Measurements from ENCODE around the gene OXNAD1. TPM values are rescaled to one million over a fixed set of nuclear protein-coding genes. Genes with fewer than 3 reads are reported as not detected.

Gene OXNAD1
- total RNA-seq, 2 experiments from 2014 or later, result 18.1 to 18.7 TPM

DNA sequence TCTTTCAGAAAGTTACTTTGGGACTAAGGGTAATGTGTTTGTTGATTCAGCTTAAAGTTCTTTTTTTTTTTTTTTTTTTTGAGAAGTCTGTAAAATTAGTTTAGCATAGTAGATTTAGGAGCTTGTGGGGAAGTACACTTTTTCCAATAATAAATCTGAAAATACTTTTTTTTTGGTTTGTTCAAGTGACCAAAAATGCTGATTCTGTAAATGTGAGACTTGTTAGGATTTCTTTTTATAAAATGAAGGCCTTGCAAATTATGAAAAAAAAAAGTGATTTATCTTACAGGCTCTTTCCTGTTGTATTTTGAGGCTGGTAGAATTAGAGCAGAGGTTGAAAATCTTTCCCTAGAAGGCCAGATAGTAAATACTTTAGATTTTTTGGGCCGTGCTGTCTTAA is 7.6 kb downstream of the OXNAD1 start:
- no peaks in the 10 kb centered on the region for H3K9me3 ChIP-seq (ENCODE audit: low read length)
- H3K4me3 ChIP-seq (ENCODE audit: low read depth, low read length, poor library complexity, severe bottlenecking), result no peak overlapping the region
- peaks cover 69% of the 10 kb centered on the region for H3K36me3 ChIP-seq (ENCODE audit: insufficient read depth, low read length)
- intact Hi-C loops (cut with micrococcal nuclease; ENCODE audit: unreplicated experiment), result no loop called here
- H3K4me2 ChIP-seq (ENCODE audit: low read length), result no peak overlapping the region
- DNase-seq (ENCODE audit: low spot score), result no peak
- no peak overlapping the region for H2AFZ ChIP-seq (ENCODE audit: low read length)
- H3K9me2 ChIP-seq (ENCODE audit: insufficient read depth, low read length), result no peaks in the 10 kb centered on the region
- no peaks in the 10 kb centered on the region for H4K20me1 ChIP-seq (ENCODE audit: insufficient read depth, low read length)
- H3K79me2 ChIP-seq (ENCODE audit: insufficient read depth, low read depth, low read length), result peaks cover 18% of the 10 kb centered on the region
- CTCF ChIA-PET (ENCODE audit: unreplicated experiment), result no interaction called here
- no peak for TF ChIP-seq EZH2phosphoT487 (IDR thresholded peaks at IDR 0.05; ENCODE audit: borderline replicate concordance, low read depth, low read length)
- TF ChIP-seq CTCF (conservative IDR thresholded peaks at IDR 0.05; ENCODE audit: low read length), result no peak
- no TSS peak for BruUV-seq (replicated peaks)
- peaks cover 10% of the 10 kb centered on the region for H3K4me1 ChIP-seq (ENCODE audit: insufficient read depth, low read length, poor library complexity, severe bottlenecking)
- POLR2A ChIA-PET, result interaction anchor here (0.6 to 1.0 kb wide), 3 partner anchors 10 to 595 kb away, joined by 3 to 5 read pairs (median 4); no protein-coding TSS in a partner anchor
- no peak overlapping the region for H3K27ac ChIP-seq (ENCODE audit: low read depth, low read length, poor library complexity, severe bottlenecking)

- H3K9me2 ChIP-seq (ENCODE audit: insufficient read depth, low read length), result no peaks in the 10 kb centered on the region
- intact Hi-C loops (cut with micrococcal nuclease; ENCODE audit: unreplicated experiment), result no loop called here
- H3K9me3 ChIP-seq (ENCODE audit: low read length), result no peaks in the 10 kb centered on the region
- no TSS peak for BruUV-seq (replicated peaks)
- H3K79me2 ChIP-seq (ENCODE audit: insufficient read depth, low read depth, low read length), result peaks cover 5% of the 10 kb centered on the region; the same call in 1 of the 2 replicates
- no peaks in the 10 kb centered on the region for H4K20me1 ChIP-seq (ENCODE audit: insufficient read depth, low read length)
- ChIA-PET CTCF (ENCODE audit: unreplicated experiment) (no interaction called here), POLR2A (interaction anchor here (0.7 to 1.5 kb wide), 5 partner anchors 13 to 922 kb away, joined by 3 to 5 read pairs (median 3); no protein-coding TSS in a partner anchor)
- no peak overlapping the region for H3K27ac ChIP-seq (ENCODE audit: low read depth, low read length, poor library complexity, severe bottlenecking)
- TF ChIP-seq EZH2phosphoT487 (IDR thresholded peaks at IDR 0.05; ENCODE audit: borderline replicate concordance, low read depth, low read length) (no peak), CTCF (conservative IDR thresholded peaks at IDR 0.05; ENCODE audit: low read length) (no peak)
- no peak for DNase-seq (ENCODE audit: low spot score)
- no peaks in the 10 kb centered on the region for H3K4me1 ChIP-seq (ENCODE audit: insufficient read depth, low read length, poor library complexity, severe bottlenecking)
- H3K36me3 ChIP-seq (ENCODE audit: insufficient read depth, low read length), result peaks cover 80% of the 10 kb centered on the region
- no peak overlapping the region for H3K4me3 ChIP-seq (ENCODE audit: low read depth, low read length, poor library complexity, severe bottlenecking)
- no peak overlapping the region for H2AFZ ChIP-seq (ENCODE audit: low read length)
- H3K4me2 ChIP-seq (ENCODE audit: low read length), result no peak overlapping the region
Measured at GRCh38 chr3:16273867-16274266, 8.9 kb downstream of the OXNAD1 start.

GRCh38 chr3:16277471-16277870 is 12.5 kb downstream of the OXNAD1 start:
- Histone ChIP-seq H3K9me2 (ENCODE audit: insufficient read depth, low read length) (no peaks in the 10 kb centered on the region), H3K79me2 (ENCODE audit: insufficient read depth, low read depth, low read length) (no peaks in the 10 kb centered on the region), H2AFZ (ENCODE audit: low read length) (no peak overlapping the region), H3K9me3 (ENCODE audit: low read length) (no peaks in the 10 kb centered on the region), H3K4me3 (ENCODE audit: low read depth, low read length, poor library complexity, severe bottlenecking) (no peak overlapping the region), H3K27ac (ENCODE audit: low read depth, low read length, poor library complexity, severe bottlenecking) (no peak overlapping the region), H3K36me3 (ENCODE audit: insufficient read depth, low read length) (peaks cover 60% of the 10 kb centered on the region), H3K4me1 (ENCODE audit: insufficient read depth, low read length, poor library complexity, severe bottlenecking) (no peaks in the 10 kb centered on the region), H4K20me1 (ENCODE audit: insufficient read depth, low read length) (no peaks in the 10 kb centered on the region), H3K4me2 (ENCODE audit: low read length) (no peak overlapping the region)
- intact Hi-C loops (cut with micrococcal nuclease; ENCODE audit: unreplicated experiment), result no loop called here
- DNase-seq (ENCODE audit: low spot score), result no peak
- CTCF ChIA-PET (ENCODE audit: unreplicated experiment), result no interaction called here
- POLR2A ChIA-PET, result no interaction called here
- TF ChIP-seq CTCF (conservative IDR thresholded peaks at IDR 0.05; ENCODE audit: low read length), result no peak
- TF ChIP-seq EZH2phosphoT487 (IDR thresholded peaks at IDR 0.05; ENCODE audit: borderline replicate concordance, low read depth, low read length), result no peak
- no TSS peak for BruUV-seq (replicated peaks)

Measured in OCI-LY7 (cell line).